PFSK-1 (cell line): ENCODE measurements around the gene AQP10. TPM values are rescaled to one million over a fixed set of nuclear protein-coding genes. Genes with fewer than 3 reads are reported as not detected.

ENCODE experiments used
- FOXP2 ChIP-seq: optimal IDR thresholded peaks from 2 replicates; pipeline ENCODE3; 2011; ENCODE audit warnings: borderline replicate concordance, control low read depth, inconsistent platforms; ENCODE audit not compliant: insufficient read depth; ENCODE audit errors: extremely low read length, extremely low read depth
- POLR2AphosphoS5 ChIP-seq: IDR thresholded peaks from 2 replicates; pipeline ENCODE4 v1.6.1; 2012; ENCODE audit warnings: low read depth, mild to moderate bottlenecking, control low read depth, low read length, moderate library complexity
- REST ChIP-seq, 2 experiments: IDR thresholded peaks; 2 replicates each; pipeline versions ENCODE4 v1.6.1 to v1.8.0; 2011 to 2012; ENCODE audit warnings: low read depth in 2 of 2, low read length in 2 of 2, control low read depth in 1 of 2, inconsistent platforms in 1 of 2, mild to moderate bottlenecking in 1 of 2, moderate library complexity in 1 of 2; ENCODE audit not compliant: insufficient read depth in 1 of 2
- SIN3A ChIP-seq: IDR thresholded peaks from 2 replicates; pipeline ENCODE4 v1.6.1; 2012; ENCODE audit warnings: mild to moderate bottlenecking, low read length, moderate library complexity, borderline replicate concordance; ENCODE audit not compliant: insufficient read depth
- TAF1 ChIP-seq: IDR thresholded peaks from 2 replicates; pipeline ENCODE4 v1.6.1; 2012; ENCODE audit warnings: low read length, control low read depth, borderline replicate concordance; ENCODE audit not compliant: insufficient read depth
- polyA plus RNA-seq: library from polyadenylated mRNA; unstranded; fragments of >200 nt; gene quantifications from one replicate; pipeline ENCODE4 v1.2.1, GENCODE V29; 2012; ENCODE audit warnings: low read depth, missing spikeins; ENCODE audit not compliant: insufficient read length

The AQP10 gene, protein sequence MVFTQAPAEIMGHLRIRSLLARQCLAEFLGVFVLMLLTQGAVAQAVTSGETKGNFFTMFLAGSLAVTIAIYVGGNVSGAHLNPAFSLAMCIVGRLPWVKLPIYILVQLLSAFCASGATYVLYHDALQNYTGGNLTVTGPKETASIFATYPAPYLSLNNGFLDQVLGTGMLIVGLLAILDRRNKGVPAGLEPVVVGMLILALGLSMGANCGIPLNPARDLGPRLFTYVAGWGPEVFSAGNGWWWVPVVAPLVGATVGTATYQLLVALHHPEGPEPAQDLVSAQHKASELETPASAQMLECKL
- not detected for polyA plus RNA-seq

- TF ChIP-seq POLR2AphosphoS5 (no peak), FOXP2 (no peak), SIN3A (no peak), REST (IDR thresholded peaks at IDR 0.05; ENCODE audit: insufficient read depth in 1 of 2, low read depth in 2 of 2, low read length in 2 of 2) (no peak), TAF1 (no peak)
Measured at GRCh38 chr1:154320882-154321608, at the start of gene AQP10. AQP10 (plus strand) TSS chr1:154321093; CDS start chr1:154321156, 63 bp downstream.

DNA sequence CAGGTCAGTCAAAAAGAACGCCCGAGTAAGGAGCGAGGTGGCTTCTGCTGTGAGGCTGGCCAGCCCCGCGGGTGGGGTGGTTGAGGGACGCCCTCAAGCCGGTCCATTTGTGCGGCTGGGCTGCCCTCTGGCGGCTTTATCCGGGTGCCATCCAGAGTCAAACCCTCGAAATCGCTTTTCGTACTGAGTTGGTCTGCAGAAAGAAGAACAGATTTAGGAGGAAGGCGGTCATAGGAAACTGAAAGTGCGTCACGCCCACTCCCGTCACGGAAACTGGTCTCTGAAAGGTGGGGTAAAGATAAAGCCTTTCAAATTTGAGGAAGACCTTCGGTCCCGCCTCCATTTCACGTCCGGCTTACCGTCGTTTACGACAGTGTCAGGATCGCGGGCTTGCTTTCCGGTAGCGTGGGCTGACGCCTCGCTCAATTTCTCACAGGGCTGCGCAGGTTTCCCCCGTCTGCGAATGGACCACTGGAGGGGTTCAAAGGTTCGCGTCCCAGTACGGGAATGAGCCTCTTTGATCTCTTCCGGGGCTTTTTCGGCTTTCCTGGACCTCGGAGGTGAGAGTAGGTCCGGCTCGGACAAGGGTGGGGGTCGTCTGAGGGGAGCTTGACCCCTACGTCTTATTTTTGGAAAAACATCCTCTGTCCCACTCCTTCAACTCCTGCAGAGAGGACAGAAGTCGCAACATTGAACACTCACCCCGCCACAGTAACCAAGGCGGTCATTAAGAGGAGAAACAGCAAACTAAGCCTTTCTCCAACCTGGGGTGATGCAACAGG is 48.5 kb upstream of the AQP10 start, which contains the start of gene HAX1:
Gene HAX1, plus strand, starts transcription at position 413 of the 782 bp plus-strand sequence. Its CDS starts 95 bp downstream, at position 508.
- TF ChIP-seq REST (IDR thresholded peaks at IDR 0.05; ENCODE audit: insufficient read depth in 1 of 2, low read depth in 2 of 2, low read length in 2 of 2) (peak in 1 of 2 experiments; percentile 67; a peak in 2 of 4 replicates), TAF1 (peak; percentile 76; the same call in 1 of the 2 replicates), FOXP2 (peak; percentile 16), POLR2AphosphoS5 (peak; percentile 80), SIN3A (no peak; the same call in 1 of the 2 replicates)

- TF ChIP-seq FOXP2: no peak
- no peak for TF ChIP-seq REST (IDR thresholded peaks at IDR 0.05; ENCODE audit: insufficient read depth in 1 of 2, low read depth in 2 of 2, low read length in 2 of 2)
- no peak for TF ChIP-seq POLR2AphosphoS5
- no peak for TF ChIP-seq TAF1
- TF ChIP-seq SIN3A: no peak
Measured at GRCh38 chr1:154272999-154273563, 47.8 kb upstream of the AQP10 start.

GRCh38 chr1:154276797-154277196 is 44.1 kb upstream of the AQP10 start:
- TF ChIP-seq FOXP2 (no peak), SIN3A (no peak), REST (IDR thresholded peaks at IDR 0.05; ENCODE audit: insufficient read depth in 1 of 2, low read depth in 2 of 2, low read length in 2 of 2) (no peak), TAF1 (no peak), POLR2AphosphoS5 (0 out of 2 replicates have a peak, but pooled peaks have one; percentile 19)
